Measurements from ENCODE around the gene EFTUD2.

DNA sequence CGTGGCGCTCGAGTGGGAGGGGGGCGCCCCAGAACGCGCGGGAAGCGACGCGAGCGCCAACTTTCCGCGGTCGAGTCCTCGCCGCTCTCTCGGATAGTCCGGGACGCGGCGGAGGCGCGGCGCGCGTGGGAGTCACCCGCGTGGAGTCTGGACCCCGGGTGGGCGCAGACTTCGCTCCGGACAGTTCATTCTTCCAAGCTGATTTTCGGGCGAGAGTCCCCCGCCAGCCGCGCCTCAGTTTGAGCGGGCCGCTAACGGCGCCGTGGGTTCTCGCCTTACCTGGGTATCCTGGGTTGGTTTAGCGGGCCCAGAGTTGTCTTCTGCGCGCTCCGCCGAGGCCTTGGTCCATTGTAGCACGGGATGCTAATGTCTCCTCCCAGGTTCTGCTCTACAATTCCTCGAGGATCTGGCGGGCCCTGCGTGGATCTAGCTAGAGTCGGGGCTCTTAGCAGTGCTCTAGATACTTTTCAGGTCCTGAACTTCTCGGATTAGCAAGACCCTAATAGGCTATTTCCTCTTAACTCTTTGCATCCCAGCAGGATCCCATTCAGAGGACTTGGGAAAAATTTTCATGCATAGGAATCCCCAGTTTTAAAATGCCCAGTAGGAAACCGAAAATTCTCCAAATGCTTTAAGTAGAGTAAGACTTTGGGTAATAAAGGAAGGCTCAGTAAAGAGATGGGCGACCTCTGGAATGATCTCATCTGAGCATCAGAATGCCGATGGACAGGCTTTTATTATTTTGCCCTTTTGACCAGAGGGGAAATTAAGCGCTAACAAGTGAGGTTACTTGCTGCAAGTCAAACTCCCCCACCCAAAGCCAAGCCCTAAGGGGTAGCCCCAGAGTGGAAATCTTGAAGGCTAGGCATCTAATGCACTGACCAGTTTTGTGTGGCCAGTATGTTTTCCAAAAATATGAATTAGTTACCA is 68.6 kb downstream of the EFTUD2 start:
- TF ChIP-seq, protein P1, sequence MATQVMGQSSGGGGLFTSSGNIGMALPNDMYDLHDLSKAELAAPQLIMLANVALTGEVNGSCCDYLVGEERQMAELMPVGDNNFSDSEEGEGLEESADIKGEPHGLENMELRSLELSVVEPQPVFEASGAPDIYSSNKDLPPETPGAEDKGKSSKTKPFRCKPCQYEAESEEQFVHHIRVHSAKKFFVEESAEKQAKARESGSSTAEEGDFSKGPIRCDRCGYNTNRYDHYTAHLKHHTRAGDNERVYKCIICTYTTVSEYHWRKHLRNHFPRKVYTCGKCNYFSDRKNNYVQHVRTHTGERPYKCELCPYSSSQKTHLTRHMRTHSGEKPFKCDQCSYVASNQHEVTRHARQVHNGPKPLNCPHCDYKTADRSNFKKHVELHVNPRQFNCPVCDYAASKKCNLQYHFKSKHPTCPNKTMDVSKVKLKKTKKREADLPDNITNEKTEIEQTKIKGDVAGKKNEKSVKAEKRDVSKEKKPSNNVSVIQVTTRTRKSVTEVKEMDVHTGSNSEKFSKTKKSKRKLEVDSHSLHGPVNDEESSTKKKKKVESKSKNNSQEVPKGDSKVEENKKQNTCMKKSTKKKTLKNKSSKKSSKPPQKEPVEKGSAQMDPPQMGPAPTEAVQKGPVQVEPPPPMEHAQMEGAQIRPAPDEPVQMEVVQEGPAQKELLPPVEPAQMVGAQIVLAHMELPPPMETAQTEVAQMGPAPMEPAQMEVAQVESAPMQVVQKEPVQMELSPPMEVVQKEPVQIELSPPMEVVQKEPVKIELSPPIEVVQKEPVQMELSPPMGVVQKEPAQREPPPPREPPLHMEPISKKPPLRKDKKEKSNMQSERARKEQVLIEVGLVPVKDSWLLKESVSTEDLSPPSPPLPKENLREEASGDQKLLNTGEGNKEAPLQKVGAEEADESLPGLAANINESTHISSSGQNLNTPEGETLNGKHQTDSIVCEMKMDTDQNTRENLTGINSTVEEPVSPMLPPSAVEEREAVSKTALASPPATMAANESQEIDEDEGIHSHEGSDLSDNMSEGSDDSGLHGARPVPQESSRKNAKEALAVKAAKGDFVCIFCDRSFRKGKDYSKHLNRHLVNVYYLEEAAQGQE (IDR thresholded peaks at IDR 0.05; ENCODE audit: low read depth) = no peak
- TF ChIP-seq FOXM1 (IDR thresholded peaks at IDR 0.05; ENCODE audit: borderline replicate concordance, low read depth) = no peak
- TF ChIP-seq EP300 (IDR thresholded peaks at IDR 0.05; ENCODE audit: borderline replicate concordance) = no peak
- no peak for TF ChIP-seq RAD21 (IDR thresholded peaks at IDR 0.05; ENCODE audit: low read depth)

Measured in Ishikawa (cell line).